ENCODE measurements around the gene GPR78. TPM values are rescaled to one million over a fixed set of nuclear protein-coding genes. Genes with fewer than 3 reads are reported as not detected.

The GPR78 gene
- total RNA-seq, 2 donors from 2014 or later = not detected

GRCh38 chr4:8549352-8549931, 30.8 kb upstream of the GPR78 start:
- H3K4me3 Mint-ChIP-seq = no peak overlapping the region
- DNase-seq (no peak), ATAC-seq (replicated peaks in 1 of 2) (no peak)
- no peak overlapping the region for H3K27ac Mint-ChIP-seq
- no peaks in the 10 kb centered on the region for H3K9me3 Mint-ChIP-seq
- no peaks in the 10 kb centered on the region for H3K36me3 Mint-ChIP-seq (ENCODE audit: insufficient read depth in 2 of 2)
- H3K4me1 Mint-ChIP-seq (ENCODE audit: low read depth) = no peaks in the 10 kb centered on the region
- H3K27me3 Mint-ChIP-seq (ENCODE audit: low read depth) = no peaks in the 10 kb centered on the region

DNA sequence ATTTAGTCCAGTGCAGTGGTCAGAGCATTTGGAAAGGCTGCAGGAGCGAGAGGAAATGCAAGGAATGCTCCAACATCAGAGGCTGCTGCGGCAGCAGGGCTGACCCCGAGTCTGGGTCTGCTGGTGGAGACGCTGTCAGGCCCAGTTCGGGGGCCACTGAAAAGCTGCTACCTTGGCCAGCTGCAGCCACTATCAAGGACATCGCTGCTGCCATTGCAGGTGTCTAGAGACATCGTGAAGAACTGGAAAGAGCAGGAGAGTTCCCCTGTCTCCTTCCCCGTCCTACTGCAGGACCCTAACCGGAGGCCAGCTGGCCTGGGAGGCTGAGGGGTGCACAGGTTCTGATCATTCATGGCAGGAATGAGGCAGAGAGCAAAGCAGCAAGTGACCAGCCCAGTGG, 29.5 kb upstream of the GPR78 start:
- Mint-ChIP-seq H3K36me3 (ENCODE audit: insufficient read depth in 2 of 2) (no peaks in the 10 kb centered on the region), H3K4me1 (ENCODE audit: low read depth) (no peaks in the 10 kb centered on the region)

GRCh38 chr4:8552024-8552423, 28.2 kb upstream of the GPR78 start:
- Mint-ChIP-seq H3K27me3 (ENCODE audit: low read depth) (no peaks in the 10 kb centered on the region), H3K36me3 (ENCODE audit: insufficient read depth in 2 of 2) (no peaks in the 10 kb centered on the region), H3K4me1 (ENCODE audit: low read depth) (no peaks in the 10 kb centered on the region), H3K9me3 (no peaks in the 10 kb centered on the region), H3K4me3 (no peak overlapping the region), H3K27ac (no peak overlapping the region)
- ATAC-seq (replicated peaks in 1 of 2) (no peak), DNase-seq (no peak)

More for the DNA sequence above, 29.5 kb upstream of the GPR78 start:
- Mint-ChIP-seq H3K4me3 (no peak overlapping the region), H3K27ac (no peak overlapping the region), H3K9me3 (no peaks in the 10 kb centered on the region), H3K27me3 (ENCODE audit: low read depth) (no peaks in the 10 kb centered on the region)
- ATAC-seq (replicated peaks in 1 of 2) (no peak), DNase-seq (no peak)

DNA sequence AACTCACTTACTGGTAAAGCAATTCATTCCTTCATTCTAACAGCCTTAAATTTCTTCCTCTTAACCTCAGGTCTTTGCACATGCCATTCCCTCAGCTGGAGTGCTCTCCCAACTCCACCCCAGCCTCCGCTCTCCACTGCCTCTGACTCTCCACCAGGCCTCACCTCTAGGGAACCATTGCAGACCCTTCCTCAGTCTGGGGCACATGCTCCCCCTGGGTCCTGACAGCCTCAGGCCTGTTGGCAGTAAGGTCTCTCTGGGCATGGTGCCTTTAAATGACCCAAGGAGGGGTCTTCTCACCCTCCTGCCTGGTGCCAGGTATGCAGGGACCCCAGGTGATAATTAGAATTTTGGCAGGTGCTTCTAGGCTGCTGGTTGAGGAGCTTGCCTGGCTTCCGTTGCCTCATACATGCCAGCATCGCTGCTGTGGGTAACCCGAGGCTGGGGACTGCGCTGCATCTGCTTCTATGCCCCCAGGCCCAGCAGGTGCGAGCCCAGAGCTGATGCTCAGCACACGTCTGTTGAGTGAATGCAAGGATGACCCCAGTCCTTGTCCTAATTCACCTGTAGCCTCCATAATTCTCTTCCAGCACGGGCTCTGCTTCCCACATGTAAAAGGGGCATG, 27.5 kb upstream of the GPR78 start:
- Mint-ChIP-seq H3K4me3 (no peak overlapping the region), H3K4me1 (ENCODE audit: low read depth) (no peaks in the 10 kb centered on the region), H3K27me3 (ENCODE audit: low read depth) (no peaks in the 10 kb centered on the region), H3K27ac (no peak overlapping the region), H3K36me3 (ENCODE audit: insufficient read depth in 2 of 2) (no peaks in the 10 kb centered on the region), H3K9me3 (no peaks in the 10 kb centered on the region)
- DNase-seq (no peak), ATAC-seq (replicated peaks in 1 of 2) (no peak)

- no peak for ATAC-seq (replicated peaks in 1 of 2)
- Mint-ChIP-seq H3K4me3 (no peak overlapping the region), H3K27me3 (ENCODE audit: low read depth) (no peaks in the 10 kb centered on the region), H3K4me1 (ENCODE audit: low read depth) (no peaks in the 10 kb centered on the region), H3K36me3 (ENCODE audit: insufficient read depth in 2 of 2) (no peaks in the 10 kb centered on the region), H3K27ac (no peak overlapping the region), H3K9me3 (no peaks in the 10 kb centered on the region)
- DNase-seq = no peak
These were observed 27.0 kb upstream of the GPR78 start for GRCh38 chr4:8553216-8553615.

DNA sequence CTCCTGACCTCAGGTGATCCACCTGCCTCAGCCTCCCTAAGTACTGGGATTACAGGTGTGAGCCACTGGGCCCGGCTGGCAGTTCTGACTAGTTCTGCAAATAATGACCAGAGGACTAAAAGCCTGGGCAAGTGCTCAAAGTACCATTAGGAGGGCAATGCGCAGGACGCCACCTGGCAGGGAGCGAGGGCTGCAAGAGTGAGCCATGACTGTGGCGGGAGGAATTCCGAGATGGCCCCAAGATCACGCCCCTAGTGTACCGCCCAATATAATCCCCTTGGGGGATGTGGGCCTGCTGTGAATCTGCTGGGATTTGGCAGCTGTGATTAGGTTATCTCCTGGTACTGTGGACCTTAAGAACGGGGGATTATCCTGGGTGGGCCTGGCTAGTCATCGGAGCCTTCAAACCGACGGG, 26.2 kb upstream of the GPR78 start:
- ATAC-seq (replicated peaks in 1 of 2) (no peak), DNase-seq (no peak)
- Mint-ChIP-seq H3K4me3 (no peak overlapping the region), H3K36me3 (ENCODE audit: insufficient read depth in 2 of 2) (no peaks in the 10 kb centered on the region), H3K27ac (no peak overlapping the region), H3K9me3 (no peaks in the 10 kb centered on the region), H3K4me1 (ENCODE audit: low read depth) (no peaks in the 10 kb centered on the region), H3K27me3 (ENCODE audit: low read depth) (no peaks in the 10 kb centered on the region)

GRCh38 chr4:8554555-8555100, 25.6 kb upstream of the GPR78 start:
- no peak overlapping the region for H3K4me3 Mint-ChIP-seq
- no peaks in the 10 kb centered on the region for H3K4me1 Mint-ChIP-seq (ENCODE audit: low read depth)
- H3K27ac Mint-ChIP-seq = no peak overlapping the region
- no peaks in the 10 kb centered on the region for H3K36me3 Mint-ChIP-seq (ENCODE audit: insufficient read depth in 2 of 2)
- H3K9me3 Mint-ChIP-seq = no peaks in the 10 kb centered on the region
- no peak for ATAC-seq (replicated peaks in 1 of 2)
- no peaks in the 10 kb centered on the region for H3K27me3 Mint-ChIP-seq (ENCODE audit: low read depth)
- DNase-seq = no peak

GRCh38 chr4:8555716-8556115, 24.5 kb upstream of the GPR78 start:
- no peaks in the 10 kb centered on the region for H3K27me3 Mint-ChIP-seq (ENCODE audit: low read depth)
- no peaks in the 10 kb centered on the region for H3K9me3 Mint-ChIP-seq
- ATAC-seq (replicated peaks in 1 of 2) = no peak
- DNase-seq = no peak
- no peak overlapping the region for H3K27ac Mint-ChIP-seq
- no peak overlapping the region for H3K4me3 Mint-ChIP-seq
- no peaks in the 10 kb centered on the region for H3K36me3 Mint-ChIP-seq (ENCODE audit: insufficient read depth in 2 of 2)
- H3K4me1 Mint-ChIP-seq (ENCODE audit: low read depth) = no peaks in the 10 kb centered on the region

GRCh38 chr4:8556341-8557150, 23.6 kb upstream of the GPR78 start:
- Mint-ChIP-seq H3K27me3 (ENCODE audit: low read depth) (no peaks in the 10 kb centered on the region), H3K27ac (no peak overlapping the region), H3K9me3 (no peaks in the 10 kb centered on the region), H3K36me3 (ENCODE audit: insufficient read depth in 2 of 2) (no peaks in the 10 kb centered on the region), H3K4me1 (ENCODE audit: low read depth) (no peaks in the 10 kb centered on the region), H3K4me3 (no peak overlapping the region)
- no peak for DNase-seq
- no peak for ATAC-seq (replicated peaks in 1 of 2)

GRCh38 chr4:8557151-8558076, 22.8 kb upstream of the GPR78 start:
- no peak for ATAC-seq (replicated peaks in 1 of 2)
- H3K27me3 Mint-ChIP-seq (ENCODE audit: low read depth) = no peaks in the 10 kb centered on the region
- H3K36me3 Mint-ChIP-seq (ENCODE audit: insufficient read depth in 2 of 2) = no peaks in the 10 kb centered on the region
- no peak overlapping the region for H3K4me3 Mint-ChIP-seq
- H3K27ac Mint-ChIP-seq = no peak overlapping the region
- H3K4me1 Mint-ChIP-seq (ENCODE audit: low read depth) = no peaks in the 10 kb centered on the region
- no peak for DNase-seq
- H3K9me3 Mint-ChIP-seq = no peaks in the 10 kb centered on the region

- H3K9me3 Mint-ChIP-seq = no peaks in the 10 kb centered on the region
- DNase-seq (no peak), ATAC-seq (replicated peaks in 1 of 2) (no peak)
- no peak overlapping the region for H3K4me3 Mint-ChIP-seq
- no peak overlapping the region for H3K27ac Mint-ChIP-seq
- H3K4me1 Mint-ChIP-seq (ENCODE audit: low read depth) = no peaks in the 10 kb centered on the region
- no peaks in the 10 kb centered on the region for H3K27me3 Mint-ChIP-seq (ENCODE audit: low read depth)
- H3K36me3 Mint-ChIP-seq (ENCODE audit: insufficient read depth in 2 of 2) = no peaks in the 10 kb centered on the region
These were observed 21.9 kb upstream of the GPR78 start for GRCh38 chr4:8558080-8558960.

GRCh38 chr4:8559011-8559410, 21.2 kb upstream of the GPR78 start:
- no peaks in the 10 kb centered on the region for H3K9me3 Mint-ChIP-seq
- H3K36me3 Mint-ChIP-seq (ENCODE audit: insufficient read depth in 2 of 2) = no peaks in the 10 kb centered on the region
- H3K27ac Mint-ChIP-seq = no peak overlapping the region
- no peak overlapping the region for H3K4me3 Mint-ChIP-seq
- DNase-seq = no peak
- ATAC-seq (replicated peaks in 1 of 2) = no peak
- H3K27me3 Mint-ChIP-seq (ENCODE audit: low read depth) = no peaks in the 10 kb centered on the region
- no peaks in the 10 kb centered on the region for H3K4me1 Mint-ChIP-seq (ENCODE audit: low read depth)

Data from activated T-cell treated with anti-CD3 and anti-CD28 coated beads, Interleukin-2, amount 50 U/mL, for 72 hours (primary cell).